ENCODE measurements around the gene ULK1. TPM values are rescaled to one million over a fixed set of nuclear protein-coding genes. Genes with fewer than 3 reads are reported as not detected.
A peak's percentile ranks its signal among the peaks of the same experiment; 100 is the strongest.

ULK1 gene
- total and polyA plus RNA-seq, 7 donors = 5.3 to 29.1 (median 16.8) TPM

DNA sequence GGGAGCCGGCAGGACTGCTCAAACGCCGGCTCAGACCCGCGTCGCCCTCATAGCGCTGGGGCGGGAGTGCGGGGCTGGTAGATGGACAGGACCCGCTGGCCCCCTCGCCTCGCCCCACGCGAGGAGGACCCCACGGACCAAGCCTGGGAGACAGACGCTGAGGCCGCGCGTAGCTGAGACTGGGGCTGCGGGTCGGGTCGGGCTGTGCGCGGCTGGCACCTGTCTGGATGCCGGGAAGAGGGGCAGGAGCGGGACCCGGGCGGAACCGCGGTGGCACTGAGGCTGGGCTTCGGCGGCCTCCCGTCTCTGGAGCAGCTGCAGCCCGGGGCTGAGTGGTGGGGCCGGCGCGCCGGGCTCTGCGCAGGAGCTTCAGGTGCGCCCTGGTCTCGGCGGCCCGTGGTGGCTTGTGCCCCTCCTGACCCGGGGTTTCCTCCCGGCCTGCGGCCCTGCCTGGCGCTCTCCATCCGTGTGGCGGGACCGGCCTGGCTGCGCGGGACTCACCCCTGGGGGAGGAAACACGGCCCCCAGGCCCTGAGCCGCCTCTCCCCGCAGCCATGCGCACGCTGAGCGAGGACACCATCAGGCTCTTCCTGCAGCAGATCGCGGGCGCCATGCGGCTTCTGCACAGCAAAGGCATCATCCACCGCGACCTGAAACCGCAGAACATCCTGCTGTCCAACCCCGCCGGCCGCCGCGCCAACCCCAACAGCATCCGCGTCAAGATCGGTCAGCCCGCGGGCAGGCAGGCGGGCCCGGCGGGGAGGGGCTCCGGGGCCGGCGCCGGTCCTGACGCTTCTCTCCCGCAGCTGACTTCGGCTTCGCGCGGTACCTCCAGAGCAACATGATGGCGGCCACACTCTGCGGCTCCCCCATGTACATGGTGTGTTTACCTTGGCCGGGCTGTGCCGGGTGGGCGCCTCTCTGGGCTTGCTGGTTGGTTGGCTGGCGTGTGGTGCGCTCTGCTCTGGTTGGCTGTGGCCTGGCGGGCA, 14.0 kb downstream of the ULK1 start:
- H3K36me3 ChIP-seq = peaks cover 38 to 69% (median 57%) of the 10 kb centered on the region in 4 donors

DNA sequence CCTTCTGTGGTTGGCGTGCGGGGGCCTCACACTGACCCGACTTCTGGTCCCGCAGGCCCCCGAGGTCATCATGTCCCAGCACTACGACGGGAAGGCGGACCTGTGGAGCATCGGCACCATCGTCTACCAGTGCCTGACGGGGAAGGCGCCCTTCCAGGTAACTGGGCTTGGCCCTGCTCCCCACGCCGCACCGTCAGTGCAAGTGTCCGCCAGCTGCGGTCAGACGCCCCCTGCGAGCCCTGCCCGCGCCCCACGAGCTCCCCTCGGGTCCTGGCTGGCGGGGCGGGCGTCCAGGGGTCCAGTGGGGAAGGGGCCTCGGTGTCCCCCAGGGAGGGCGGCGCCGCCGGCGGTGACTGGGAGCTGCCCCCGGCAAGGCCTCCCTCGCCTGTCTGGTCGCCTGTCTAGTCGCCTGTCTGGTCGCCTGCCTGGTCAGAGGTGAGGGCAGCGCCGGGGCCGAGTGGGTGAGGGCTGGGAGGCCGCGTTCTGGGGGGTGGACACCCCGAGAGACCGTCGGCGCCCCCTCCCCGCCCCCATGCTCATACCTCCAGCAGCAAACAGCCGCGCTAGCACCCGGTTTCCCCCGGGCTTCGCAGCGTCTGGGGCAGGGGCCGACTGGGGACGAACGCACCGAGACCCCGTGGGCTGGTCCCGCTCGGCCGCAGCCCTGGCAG, 14.8 kb downstream of the ULK1 start:
- Histone ChIP-seq H3K36me3 (peaks cover 42 to 77% (median 64%) of the 10 kb centered on the region in 4 donors), H3K9me3 (no peaks in the 10 kb centered on the region), H3K27me3 (no peaks in the 10 kb centered on the region), H3K4me3 (no peak overlapping the region), H3K4me1 (peaks cover 0 to 29% (median 24%) of the 10 kb centered on the region in 4 donors), H3K27ac (no peak overlapping the region)
- WGBS, 2 donors = 96 to 97% methylated on average over 61 of the region's 61 CpGs
- DNase-seq = peak; percentile 65
- intact Hi-C loops (cut with DNase I) = no loop called here
- TF ChIP-seq EP300 (IDR thresholded peaks at IDR 0.05) (no peak), POLR2A (IDR thresholded peaks at IDR 0.05) (no peak), POLR2AphosphoS5 (IDR thresholded peaks at IDR 0.05) (no peak)
- TF ChIP-seq, protein P1, sequence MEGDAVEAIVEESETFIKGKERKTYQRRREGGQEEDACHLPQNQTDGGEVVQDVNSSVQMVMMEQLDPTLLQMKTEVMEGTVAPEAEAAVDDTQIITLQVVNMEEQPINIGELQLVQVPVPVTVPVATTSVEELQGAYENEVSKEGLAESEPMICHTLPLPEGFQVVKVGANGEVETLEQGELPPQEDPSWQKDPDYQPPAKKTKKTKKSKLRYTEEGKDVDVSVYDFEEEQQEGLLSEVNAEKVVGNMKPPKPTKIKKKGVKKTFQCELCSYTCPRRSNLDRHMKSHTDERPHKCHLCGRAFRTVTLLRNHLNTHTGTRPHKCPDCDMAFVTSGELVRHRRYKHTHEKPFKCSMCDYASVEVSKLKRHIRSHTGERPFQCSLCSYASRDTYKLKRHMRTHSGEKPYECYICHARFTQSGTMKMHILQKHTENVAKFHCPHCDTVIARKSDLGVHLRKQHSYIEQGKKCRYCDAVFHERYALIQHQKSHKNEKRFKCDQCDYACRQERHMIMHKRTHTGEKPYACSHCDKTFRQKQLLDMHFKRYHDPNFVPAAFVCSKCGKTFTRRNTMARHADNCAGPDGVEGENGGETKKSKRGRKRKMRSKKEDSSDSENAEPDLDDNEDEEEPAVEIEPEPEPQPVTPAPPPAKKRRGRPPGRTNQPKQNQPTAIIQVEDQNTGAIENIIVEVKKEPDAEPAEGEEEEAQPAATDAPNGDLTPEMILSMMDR (IDR thresholded peaks at IDR 0.05) = no peak

More for the DNA sequence above, 14.0 kb downstream of the ULK1 start:
- Histone ChIP-seq H3K9me3 (no peaks in the 10 kb centered on the region), H3K27me3 (no peaks in the 10 kb centered on the region), H3K4me3 (no peak overlapping the region), H3K27ac (no peak overlapping the region), H3K4me1 (peaks cover 0 to 37% (median 32%) of the 10 kb centered on the region in 4 donors)
- intact Hi-C loops (cut with DNase I) = no loop called here
- DNase-seq = peak; percentile 69
- WGBS, 2 donors = 97% methylated on average over 96 of the region's 96 CpGs
- TF ChIP-seq, protein P1 (IDR thresholded peaks at IDR 0.05) = no peak
- TF ChIP-seq POLR2AphosphoS5 (IDR thresholded peaks at IDR 0.05) = no peak
- TF ChIP-seq EP300 (IDR thresholded peaks at IDR 0.05) = no peak
- TF ChIP-seq POLR2A (IDR thresholded peaks at IDR 0.05) = no peak

DNA sequence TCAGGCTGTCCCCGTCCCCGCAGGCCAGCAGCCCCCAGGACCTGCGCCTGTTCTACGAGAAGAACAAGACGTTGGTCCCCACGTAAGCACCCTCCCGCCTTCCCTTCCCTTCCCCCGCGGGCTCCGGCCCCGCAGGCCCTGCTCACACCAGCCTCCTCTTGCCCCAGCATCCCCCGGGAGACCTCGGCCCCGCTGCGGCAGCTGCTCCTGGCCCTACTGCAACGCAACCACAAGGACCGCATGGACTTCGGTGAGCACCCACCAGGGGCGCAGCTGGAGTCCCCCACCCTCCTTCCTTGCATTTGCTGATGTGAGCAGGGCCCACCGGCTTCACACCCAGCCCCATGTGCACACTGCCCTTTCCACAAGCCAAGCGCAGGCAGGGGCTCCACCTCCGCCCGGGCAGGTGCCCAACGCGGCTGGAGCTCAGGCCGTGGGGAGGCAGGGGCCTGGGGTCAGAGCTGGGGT, 15.4 kb downstream of the ULK1 start:
- H3K4me3 ChIP-seq = no peak overlapping the region
- H3K27me3 ChIP-seq = no peaks in the 10 kb centered on the region
- H3K36me3 ChIP-seq = peaks cover 48 to 83% (median 69%) of the 10 kb centered on the region in 4 donors
- no peak for TF ChIP-seq EP300 (IDR thresholded peaks at IDR 0.05)
- TF ChIP-seq POLR2AphosphoS5 (IDR thresholded peaks at IDR 0.05) = no peak
- TF ChIP-seq, protein P1 (IDR thresholded peaks at IDR 0.05) = no peak
- TF ChIP-seq POLR2A (IDR thresholded peaks at IDR 0.05) = no peak
- 95 to 96% methylated on average over 26 of the region's 26 CpGs for WGBS, 2 donors
- peaks cover 0 to 23% (median 18%) of the 10 kb centered on the region in 4 donors for H3K4me1 ChIP-seq
- H3K27ac ChIP-seq = no peak overlapping the region
- peak; percentile 58 for DNase-seq
- intact Hi-C loops (cut with DNase I) = no loop called here
- no peaks in the 10 kb centered on the region for H3K9me3 ChIP-seq

DNA sequence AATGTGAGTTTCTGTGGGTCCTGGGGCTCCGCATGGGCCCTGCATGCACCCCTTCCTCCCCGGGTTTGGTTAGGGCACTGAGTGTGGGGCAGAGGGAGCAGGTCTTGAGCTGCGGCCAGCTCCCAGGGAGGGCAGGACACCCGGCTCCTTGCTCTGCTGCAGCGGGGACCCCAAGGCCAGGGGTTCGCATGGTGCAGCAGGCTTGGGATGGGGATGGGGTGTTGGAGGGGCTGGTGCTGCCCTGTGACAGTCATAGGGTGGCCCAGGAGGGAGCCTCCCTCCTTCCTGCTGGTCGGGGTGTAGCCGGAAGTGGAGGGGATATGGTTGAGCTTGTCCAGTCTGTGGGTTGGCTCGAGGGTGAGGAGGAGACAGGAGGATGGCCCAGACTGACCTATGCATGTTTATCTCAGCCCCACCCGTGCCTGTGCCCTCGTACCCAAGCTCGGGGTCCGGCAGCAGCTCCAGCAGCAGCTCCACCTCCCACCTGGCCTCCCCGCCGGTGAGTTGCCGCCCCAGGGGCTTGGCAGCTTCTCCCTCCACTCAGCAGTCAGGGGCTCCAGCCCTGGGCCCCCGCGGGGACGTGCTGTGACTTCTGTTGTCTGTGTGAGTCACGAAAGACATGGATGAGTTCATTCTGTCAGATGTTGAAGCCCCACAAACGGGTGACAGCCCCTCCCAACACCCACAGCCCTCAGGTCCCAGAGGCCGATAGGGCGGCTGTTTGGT, 16.0 kb downstream of the ULK1 start:
- WGBS, 2 donors = 90% methylated on average over 23 of the region's 23 CpGs
- H3K27ac ChIP-seq = no peak overlapping the region

More for the DNA sequence above, 16.0 kb downstream of the ULK1 start:
- H3K9me3 ChIP-seq = no peaks in the 10 kb centered on the region
- DNase-seq = peak; percentile 61
- intact Hi-C loops (cut with DNase I) = no loop called here
- H3K36me3 ChIP-seq = peaks cover 55 to 90% (median 76%) of the 10 kb centered on the region in 4 donors
- peaks cover 0 to 19% (median 17%) of the 10 kb centered on the region in 4 donors for H3K4me1 ChIP-seq
- no peaks in the 10 kb centered on the region for H3K27me3 ChIP-seq
- TF ChIP-seq POLR2AphosphoS5 (IDR thresholded peaks at IDR 0.05) (no peak), EP300 (IDR thresholded peaks at IDR 0.05) (no peak), POLR2A (IDR thresholded peaks at IDR 0.05) (no peak)
- TF ChIP-seq, protein P1 (IDR thresholded peaks at IDR 0.05) = no peak
- no peak overlapping the region for H3K4me3 ChIP-seq
